Gastroesophageal sphincter (tissue), 3 donors: ENCODE data around the gene SPATC1L.

Experiments
- EP300 ChIP-seq: sonication (generic); formaldehyde crosslinking; IDR thresholded peaks from one replicate; pipeline ENCODE4 v1.6.1; 2017; ENCODE audit warnings: antibody characterized with exemption, mild to moderate bottlenecking
- POLR2A ChIP-seq, 2 donors: fragments of 450-650 bp; IDR thresholded peaks; one replicate each; pipeline ENCODE4 v1.6.1; 2017; ENCODE audit warnings: antibody characterized with exemption in 2 of 2, mild to moderate bottlenecking in 2 of 2, moderate library complexity in 1 of 2
- POLR2AphosphoS5 ChIP-seq: sonication (generic); formaldehyde crosslinking; IDR thresholded peaks from one replicate; pipeline ENCODE4 v1.6.1; 2017; ENCODE audit warnings: antibody characterized with exemption
- TF ChIP-seq, protein P1 (sequence below), 4 experiments: fragments of 200-600 bp in 2 of 4; fragments of 450-650 bp in 2 of 4; sonication (generic) in 1 of 4; IDR thresholded peaks; one replicate each; pipeline ENCODE4 v1.5.1; 2017 to 2019; ENCODE audit warnings: antibody characterized with exemption in 4 of 4, mild to moderate bottlenecking in 2 of 4, moderate library complexity in 2 of 4

- TF ChIP-seq POLR2AphosphoS5: no peak
- TF ChIP-seq, protein P1, sequence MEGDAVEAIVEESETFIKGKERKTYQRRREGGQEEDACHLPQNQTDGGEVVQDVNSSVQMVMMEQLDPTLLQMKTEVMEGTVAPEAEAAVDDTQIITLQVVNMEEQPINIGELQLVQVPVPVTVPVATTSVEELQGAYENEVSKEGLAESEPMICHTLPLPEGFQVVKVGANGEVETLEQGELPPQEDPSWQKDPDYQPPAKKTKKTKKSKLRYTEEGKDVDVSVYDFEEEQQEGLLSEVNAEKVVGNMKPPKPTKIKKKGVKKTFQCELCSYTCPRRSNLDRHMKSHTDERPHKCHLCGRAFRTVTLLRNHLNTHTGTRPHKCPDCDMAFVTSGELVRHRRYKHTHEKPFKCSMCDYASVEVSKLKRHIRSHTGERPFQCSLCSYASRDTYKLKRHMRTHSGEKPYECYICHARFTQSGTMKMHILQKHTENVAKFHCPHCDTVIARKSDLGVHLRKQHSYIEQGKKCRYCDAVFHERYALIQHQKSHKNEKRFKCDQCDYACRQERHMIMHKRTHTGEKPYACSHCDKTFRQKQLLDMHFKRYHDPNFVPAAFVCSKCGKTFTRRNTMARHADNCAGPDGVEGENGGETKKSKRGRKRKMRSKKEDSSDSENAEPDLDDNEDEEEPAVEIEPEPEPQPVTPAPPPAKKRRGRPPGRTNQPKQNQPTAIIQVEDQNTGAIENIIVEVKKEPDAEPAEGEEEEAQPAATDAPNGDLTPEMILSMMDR (IDR thresholded peaks at IDR 0.05): no peak
- TF ChIP-seq POLR2A (IDR thresholded peaks at IDR 0.05): no peak
- TF ChIP-seq EP300: no peak
Measured at GRCh38 chr21:46184625-46185555, 631 bp upstream of the SPATC1L start.
